Body of pancreas (tissue), 4 donors: ENCODE results near the gene C5.

Experiments
- CTCF ChIP-seq, 7 experiments: fragments of 450-650 bp in 4 of 7; fragments of 200-600 bp in 3 of 7; sonication (generic) in 3 of 7; IDR thresholded peaks; one replicate each; pipeline ENCODE4 v1.5.1; 2016 to 2019; ENCODE audit warnings: antibody characterized with exemption in 7 of 7
- POLR2A ChIP-seq, 3 donors: fragments of 450-650 bp; IDR thresholded peaks; one replicate each; pipeline ENCODE4 v1.6.1; 2016; ENCODE audit warnings: antibody characterized with exemption in 3 of 3, mild to moderate bottlenecking in 2 of 3

- TF ChIP-seq CTCF (IDR thresholded peaks at IDR 0.05): no peak
- no peak for TF ChIP-seq POLR2A (IDR thresholded peaks at IDR 0.05)
Observed at GRCh38 chr9:120956862-120957261, 93.2 kb downstream of the C5 start.
